ENCODE data around the gene PNKD. TPM values are rescaled to one million over a fixed set of nuclear protein-coding genes. Genes with fewer than 3 reads are reported as not detected.

PNKD gene
- total and polyA plus RNA-seq, 2 donors (not counting 1 experiment from before 2014, with no cell fraction given): 27.7 to 29.1 TPM

DNA sequence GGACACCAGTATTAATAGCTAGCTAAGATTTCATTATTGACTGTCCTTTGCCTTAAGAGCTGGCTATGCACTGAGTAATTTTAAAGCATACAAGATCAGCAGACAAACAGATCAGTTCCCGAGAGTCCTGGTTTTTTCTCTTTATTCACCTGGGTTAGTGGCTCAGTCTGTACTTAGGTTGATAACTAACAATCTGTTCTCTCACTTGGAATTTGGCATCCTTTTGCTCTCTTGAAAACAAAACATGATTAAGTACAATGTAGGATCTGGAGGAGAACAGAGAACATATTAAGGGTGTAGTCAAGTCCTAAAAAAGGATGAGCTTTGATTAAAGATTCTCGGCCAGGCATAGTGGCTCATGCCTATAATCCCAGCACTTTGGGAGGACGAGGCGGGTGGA is 36.8 kb upstream of the PNKD start:
- Histone ChIP-seq H2AFZ (ENCODE audit: low read length) (no peak overlapping the region), H3K79me2 (ENCODE audit: control insufficient read depth, insufficient read depth, low read length) (peaks cover 21% of the 10 kb centered on the region), H3K4me2 (ENCODE audit: extremely low read depth, insufficient read depth, low read length) (no peak overlapping the region), H3K27me3 (ENCODE audit: control insufficient read depth, insufficient read depth, low read length) (no peaks in the 10 kb centered on the region), H4K20me1 (ENCODE audit: control insufficient read depth, extremely low read depth, insufficient read depth, low read length) (no peaks in the 10 kb centered on the region), H3K36me3 (ENCODE audit: control insufficient read depth, insufficient read depth, low read length) (peaks cover 14% of the 10 kb centered on the region), H3K9me3 (ENCODE audit: control insufficient read depth, insufficient read depth, low read depth, low read length) (no peaks in the 10 kb centered on the region), H3K9ac (ENCODE audit: insufficient read depth, low read length) (no peak overlapping the region), H3K4me3 (replicated peaks in 1 of 4; ENCODE audit: control extremely low read depth in 1 of 4, insufficient read depth in 1 of 4, low read depth in 3 of 4, low read length in 4 of 4) (no peak overlapping the region), H3K27ac (ENCODE audit: insufficient read depth, low read length) (no peak overlapping the region), H3K4me1 (ENCODE audit: control insufficient read depth, extremely low read depth, insufficient read depth, low read length) (peaks cover 13% of the 10 kb centered on the region)
- DNase-seq (ENCODE audit: low read depth in 2 of 2): no peak
- TF ChIP-seq, protein P1, sequence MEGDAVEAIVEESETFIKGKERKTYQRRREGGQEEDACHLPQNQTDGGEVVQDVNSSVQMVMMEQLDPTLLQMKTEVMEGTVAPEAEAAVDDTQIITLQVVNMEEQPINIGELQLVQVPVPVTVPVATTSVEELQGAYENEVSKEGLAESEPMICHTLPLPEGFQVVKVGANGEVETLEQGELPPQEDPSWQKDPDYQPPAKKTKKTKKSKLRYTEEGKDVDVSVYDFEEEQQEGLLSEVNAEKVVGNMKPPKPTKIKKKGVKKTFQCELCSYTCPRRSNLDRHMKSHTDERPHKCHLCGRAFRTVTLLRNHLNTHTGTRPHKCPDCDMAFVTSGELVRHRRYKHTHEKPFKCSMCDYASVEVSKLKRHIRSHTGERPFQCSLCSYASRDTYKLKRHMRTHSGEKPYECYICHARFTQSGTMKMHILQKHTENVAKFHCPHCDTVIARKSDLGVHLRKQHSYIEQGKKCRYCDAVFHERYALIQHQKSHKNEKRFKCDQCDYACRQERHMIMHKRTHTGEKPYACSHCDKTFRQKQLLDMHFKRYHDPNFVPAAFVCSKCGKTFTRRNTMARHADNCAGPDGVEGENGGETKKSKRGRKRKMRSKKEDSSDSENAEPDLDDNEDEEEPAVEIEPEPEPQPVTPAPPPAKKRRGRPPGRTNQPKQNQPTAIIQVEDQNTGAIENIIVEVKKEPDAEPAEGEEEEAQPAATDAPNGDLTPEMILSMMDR (conservative IDR thresholded peaks at IDR 0.05 in 1 of 2, IDR thresholded peaks at IDR 0.05 in 1 of 2; ENCODE audit: low read depth in 1 of 2, low read length in 2 of 2): no peak
- TF ChIP-seq EZH2 (IDR thresholded peaks at IDR 0.05; ENCODE audit: low read length, missing control alignments): no peak

DNA sequence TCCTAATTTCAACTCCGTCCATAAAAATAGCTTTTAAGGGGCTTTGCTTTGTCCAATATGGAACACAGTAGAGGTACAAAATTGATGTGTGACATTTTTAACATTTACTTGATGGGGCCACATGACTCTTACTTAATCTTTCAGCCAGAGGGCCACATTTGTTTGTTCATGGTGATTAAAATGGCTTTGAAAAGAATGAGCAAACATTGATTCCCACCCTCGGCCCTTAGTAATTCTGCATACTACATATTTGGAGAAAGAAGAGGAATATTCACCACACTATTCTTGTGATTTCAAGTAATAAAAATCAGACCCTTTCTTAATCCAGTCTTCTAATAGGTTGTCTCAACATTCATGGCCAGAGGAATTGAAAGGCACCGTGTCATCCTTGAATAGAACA is 35.8 kb upstream of the PNKD start:
- TF ChIP-seq, protein P1 (conservative IDR thresholded peaks at IDR 0.05 in 1 of 2, IDR thresholded peaks at IDR 0.05 in 1 of 2; ENCODE audit: low read depth in 1 of 2, low read length in 2 of 2): no peak
- no peak for TF ChIP-seq EZH2 (IDR thresholded peaks at IDR 0.05; ENCODE audit: low read length, missing control alignments)
- no peak overlapping the region for H3K9ac ChIP-seq (ENCODE audit: insufficient read depth, low read length)
- H3K27me3 ChIP-seq (ENCODE audit: control insufficient read depth, insufficient read depth, low read length): no peaks in the 10 kb centered on the region
- no peak overlapping the region for H3K4me3 ChIP-seq (replicated peaks in 1 of 4; ENCODE audit: control extremely low read depth in 1 of 4, insufficient read depth in 1 of 4, low read depth in 3 of 4, low read length in 4 of 4)
- H4K20me1 ChIP-seq (ENCODE audit: control insufficient read depth, extremely low read depth, insufficient read depth, low read length): no peaks in the 10 kb centered on the region
- peaks cover 21% of the 10 kb centered on the region for H3K79me2 ChIP-seq (ENCODE audit: control insufficient read depth, insufficient read depth, low read length)
- peaks cover 14% of the 10 kb centered on the region for H3K36me3 ChIP-seq (ENCODE audit: control insufficient read depth, insufficient read depth, low read length)
- no peak overlapping the region for H3K27ac ChIP-seq (ENCODE audit: insufficient read depth, low read length)
- no peak overlapping the region for H3K4me2 ChIP-seq (ENCODE audit: extremely low read depth, insufficient read depth, low read length)
- H2AFZ ChIP-seq (ENCODE audit: low read length): no peak overlapping the region
- peaks cover 10% of the 10 kb centered on the region for H3K4me1 ChIP-seq (ENCODE audit: control insufficient read depth, extremely low read depth, insufficient read depth, low read length)
- no peaks in the 10 kb centered on the region for H3K9me3 ChIP-seq (ENCODE audit: control insufficient read depth, insufficient read depth, low read depth, low read length)
- no peak for DNase-seq (ENCODE audit: low read depth in 2 of 2)

DNA sequence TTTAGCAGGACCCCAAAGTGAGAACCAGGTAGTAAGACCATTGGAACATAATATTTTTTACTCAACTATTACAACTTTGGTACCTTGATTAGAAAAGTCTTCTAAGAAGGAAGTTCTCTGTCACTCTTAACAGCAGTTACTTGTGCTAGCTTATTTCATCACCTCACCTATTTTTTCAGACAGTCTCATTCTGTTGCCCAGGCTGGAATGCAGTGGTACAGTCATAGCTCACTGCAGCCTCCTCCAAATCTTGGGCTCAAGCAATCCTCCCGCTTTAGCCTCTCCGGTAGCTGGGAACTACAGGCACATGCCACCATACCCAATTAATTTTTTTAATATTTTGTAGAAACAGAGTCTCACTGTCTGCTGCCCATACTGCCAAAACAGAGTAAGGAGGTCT is 35.3 kb upstream of the PNKD start:
- Histone ChIP-seq H2AFZ (ENCODE audit: low read length) (no peak overlapping the region), H3K36me3 (ENCODE audit: control insufficient read depth, insufficient read depth, low read length) (peaks cover 14% of the 10 kb centered on the region), H3K27me3 (ENCODE audit: control insufficient read depth, insufficient read depth, low read length) (no peaks in the 10 kb centered on the region), H3K79me2 (ENCODE audit: control insufficient read depth, insufficient read depth, low read length) (peaks cover 19% of the 10 kb centered on the region), H3K4me3 (replicated peaks in 1 of 4; ENCODE audit: control extremely low read depth in 1 of 4, insufficient read depth in 1 of 4, low read depth in 3 of 4, low read length in 4 of 4) (no peak overlapping the region), H3K4me2 (ENCODE audit: extremely low read depth, insufficient read depth, low read length) (no peak overlapping the region), H4K20me1 (ENCODE audit: control insufficient read depth, extremely low read depth, insufficient read depth, low read length) (no peaks in the 10 kb centered on the region), H3K4me1 (ENCODE audit: control insufficient read depth, extremely low read depth, insufficient read depth, low read length) (peaks cover 6% of the 10 kb centered on the region), H3K27ac (ENCODE audit: insufficient read depth, low read length) (no peak overlapping the region), H3K9me3 (ENCODE audit: control insufficient read depth, insufficient read depth, low read depth, low read length) (no peaks in the 10 kb centered on the region), H3K9ac (ENCODE audit: insufficient read depth, low read length) (no peak overlapping the region)
- no peak for DNase-seq (ENCODE audit: low read depth in 2 of 2)
- TF ChIP-seq, protein P1 (conservative IDR thresholded peaks at IDR 0.05 in 1 of 2, IDR thresholded peaks at IDR 0.05 in 1 of 2; ENCODE audit: low read depth in 1 of 2, low read length in 2 of 2): no peak
- TF ChIP-seq EZH2 (IDR thresholded peaks at IDR 0.05; ENCODE audit: low read length, missing control alignments): no peak
